Right lung (tissue), 5 donors: Measurements from ENCODE around the gene SSPN. TPM values are rescaled to one million over a fixed set of nuclear protein-coding genes. Genes with fewer than 3 reads are reported as not detected.
"Not testable (repeated sequence)": the region's sequence is repeated elsewhere in the genome, so short reads cannot be mapped to it uniquely, and the experiment has no call there.

Experiments used
- DNase-seq, 2 donors: peaks; one replicate each; pipeline ENCODE4 v3.0.0-alpha.2; 2013
- polyA plus RNA-seq, 5 donors: library from polyadenylated mRNA; unstranded; fragments of 120-200 nt; gene quantifications; one replicate each; pipeline versions ENCODE4 v1.2.1 to v1.2.3, GENCODE V29; 2013; ENCODE audit warnings: inconsistent platforms in 1 of 5, low replicate concordance in 1 of 5; ENCODE audit not compliant: insufficient read length in 5 of 5, insufficient read depth in 1 of 5

Gene SSPN
- polyA plus RNA-seq, 5 donors, result 10.4 to 16.9 (median 14.6) TPM

DNA sequence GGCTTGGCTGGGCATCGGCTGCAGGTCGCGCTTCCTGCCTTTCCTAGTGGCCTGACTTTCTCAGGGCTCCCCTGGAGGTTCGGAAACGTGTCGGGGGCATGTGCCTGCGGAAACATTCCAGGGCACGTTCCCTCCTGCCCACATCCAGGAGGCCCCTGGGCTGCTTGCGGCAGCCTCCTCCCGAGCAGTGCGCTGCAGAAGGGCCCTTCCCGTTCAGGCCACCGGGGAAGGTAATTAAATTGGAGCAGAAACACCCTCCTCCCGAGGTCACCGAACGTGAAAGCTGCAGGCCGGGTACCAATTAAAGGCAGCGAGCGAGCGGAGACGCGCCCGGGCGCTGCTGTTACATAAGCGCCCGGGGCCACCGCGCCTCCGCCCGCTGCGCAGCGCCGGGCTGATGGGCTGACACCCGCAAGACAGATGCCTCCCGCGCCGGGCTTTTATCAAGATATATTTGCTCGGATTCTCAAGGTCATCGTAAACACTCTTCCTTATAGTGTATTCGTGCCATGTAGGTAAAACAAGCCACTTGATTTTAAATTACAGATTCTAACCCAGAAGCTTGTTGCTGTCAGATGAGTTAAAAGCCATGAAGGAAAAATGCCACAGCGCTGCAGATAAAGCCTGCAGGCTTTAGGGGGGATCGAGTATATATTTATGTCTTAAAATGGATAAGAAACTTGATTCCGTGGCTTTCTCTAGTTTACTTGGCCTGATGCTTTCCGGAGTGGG, 31.4 kb downstream of the SSPN start:
- peak; percentile 28 to 38 for DNase-seq

DNA sequence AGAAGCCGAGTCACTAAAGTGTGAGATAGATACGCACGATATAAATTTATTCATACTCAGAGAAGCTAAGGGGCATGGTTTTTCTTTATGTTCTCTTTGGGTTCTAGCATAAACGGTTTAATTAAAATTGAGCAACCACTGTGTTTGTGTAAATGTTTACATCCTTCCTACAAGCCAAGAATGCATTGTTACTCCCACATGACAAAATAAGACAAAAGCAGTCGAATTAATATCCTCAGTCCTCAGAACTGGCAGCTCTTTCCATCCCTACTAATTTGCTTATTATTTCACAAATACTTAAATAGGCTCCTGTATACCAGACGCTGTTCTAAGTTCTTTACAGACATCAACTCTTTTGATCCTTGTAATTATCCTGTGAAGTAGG, 32.0 kb downstream of the SSPN start:
- no peak for DNase-seq

DNA sequence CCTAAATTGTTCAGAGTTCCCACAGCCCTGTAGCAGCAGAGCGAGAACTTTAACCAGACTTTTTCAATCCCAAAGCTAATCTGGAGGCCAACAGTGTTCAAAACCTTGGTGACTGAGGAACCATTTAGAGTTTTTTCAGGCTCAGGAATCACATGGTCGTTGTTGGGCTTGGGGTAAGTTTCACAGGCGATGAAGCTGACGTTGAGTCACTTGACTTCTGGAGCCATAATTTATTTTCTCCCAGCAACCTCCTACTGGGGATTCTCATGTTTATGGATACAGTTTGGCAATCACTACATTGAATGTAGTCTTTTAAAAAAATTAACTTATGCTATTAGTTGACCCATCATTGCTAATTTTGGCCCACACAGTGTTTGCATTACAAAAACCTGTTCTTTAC, 34.5 kb downstream of the SSPN start:
- DNase-seq, result no peak

DNA sequence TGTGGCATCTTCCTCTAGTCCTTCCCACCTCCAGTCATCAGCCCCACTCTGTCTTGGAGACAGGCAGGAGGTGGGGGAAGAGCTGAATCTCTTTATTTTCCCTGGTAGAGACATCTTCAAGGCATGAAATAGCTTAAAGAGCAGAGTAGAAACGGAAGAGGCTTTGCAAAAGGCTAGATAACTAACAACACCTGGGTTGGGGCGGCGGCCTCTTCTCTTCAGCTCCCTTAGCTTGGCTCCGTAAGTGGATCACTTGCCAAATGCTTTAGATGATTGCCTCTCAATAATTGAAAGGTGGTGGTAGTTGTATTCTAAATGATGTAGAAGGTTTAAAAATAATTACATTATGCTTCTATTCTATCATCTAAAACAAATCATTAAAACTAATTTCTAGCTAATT, 36.1 kb downstream of the SSPN start:
- DNase-seq, result no peak

DNA sequence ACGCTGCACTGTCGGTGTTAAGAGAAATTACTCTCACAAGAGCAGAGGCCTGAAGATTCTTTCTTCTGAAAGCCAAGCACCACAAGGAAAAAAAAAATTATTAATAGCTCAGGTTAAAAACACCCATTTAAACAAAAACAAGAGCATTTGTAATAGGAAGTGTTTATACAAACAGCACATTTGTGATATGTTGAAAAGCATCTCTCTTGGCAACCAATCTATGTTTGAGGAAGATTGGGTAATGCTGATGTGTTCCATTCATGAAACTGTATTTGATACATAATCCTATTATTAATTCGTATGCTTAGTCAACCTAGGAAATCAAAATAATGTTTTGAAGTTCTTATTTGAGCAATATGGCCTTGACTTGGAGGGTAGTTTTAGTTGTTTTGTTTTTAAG, 36.5 kb downstream of the SSPN start:
- peak; percentile 37 for DNase-seq

DNA sequence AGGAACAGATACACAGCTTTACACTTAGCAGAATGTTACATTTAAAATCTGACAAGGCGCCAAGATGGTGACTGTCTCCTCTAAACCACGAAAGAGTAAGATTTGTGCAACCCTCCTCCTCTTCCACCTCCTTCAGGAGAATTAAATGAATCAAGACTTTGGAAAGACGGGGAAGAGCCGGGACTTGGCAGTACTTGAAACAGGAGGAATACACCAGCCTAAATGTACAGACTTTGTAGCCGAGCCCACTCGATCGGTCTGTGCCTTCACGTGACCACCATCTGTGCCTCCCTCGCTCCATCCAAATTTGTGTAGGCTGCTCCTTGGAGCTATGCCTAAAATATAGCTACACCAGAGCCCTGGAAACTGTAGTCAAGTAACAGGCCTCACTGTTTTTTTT, 38.3 kb downstream of the SSPN start:
- peak; percentile 44 to 45 for DNase-seq

DNA sequence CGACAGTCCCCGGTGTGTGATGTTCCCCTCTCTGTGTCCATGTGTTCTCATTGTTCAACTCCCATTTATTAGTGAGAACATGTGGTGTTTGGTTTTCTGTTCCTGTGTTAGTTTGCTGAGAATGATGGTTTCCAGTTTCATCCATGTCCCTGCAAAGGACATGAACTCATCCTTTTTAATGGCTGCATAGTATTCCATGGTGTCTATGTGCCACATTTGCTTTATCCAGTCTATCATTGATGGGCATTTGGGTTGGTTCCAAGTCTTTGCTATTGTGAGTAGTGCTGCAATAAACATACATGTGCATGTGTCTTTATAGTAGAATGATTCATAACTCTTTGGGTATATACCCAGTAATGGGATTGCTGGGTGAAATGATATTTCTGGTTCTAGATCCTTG, 40.1 kb downstream of the SSPN start:
- not testable (repeated sequence) for DNase-seq

DNA sequence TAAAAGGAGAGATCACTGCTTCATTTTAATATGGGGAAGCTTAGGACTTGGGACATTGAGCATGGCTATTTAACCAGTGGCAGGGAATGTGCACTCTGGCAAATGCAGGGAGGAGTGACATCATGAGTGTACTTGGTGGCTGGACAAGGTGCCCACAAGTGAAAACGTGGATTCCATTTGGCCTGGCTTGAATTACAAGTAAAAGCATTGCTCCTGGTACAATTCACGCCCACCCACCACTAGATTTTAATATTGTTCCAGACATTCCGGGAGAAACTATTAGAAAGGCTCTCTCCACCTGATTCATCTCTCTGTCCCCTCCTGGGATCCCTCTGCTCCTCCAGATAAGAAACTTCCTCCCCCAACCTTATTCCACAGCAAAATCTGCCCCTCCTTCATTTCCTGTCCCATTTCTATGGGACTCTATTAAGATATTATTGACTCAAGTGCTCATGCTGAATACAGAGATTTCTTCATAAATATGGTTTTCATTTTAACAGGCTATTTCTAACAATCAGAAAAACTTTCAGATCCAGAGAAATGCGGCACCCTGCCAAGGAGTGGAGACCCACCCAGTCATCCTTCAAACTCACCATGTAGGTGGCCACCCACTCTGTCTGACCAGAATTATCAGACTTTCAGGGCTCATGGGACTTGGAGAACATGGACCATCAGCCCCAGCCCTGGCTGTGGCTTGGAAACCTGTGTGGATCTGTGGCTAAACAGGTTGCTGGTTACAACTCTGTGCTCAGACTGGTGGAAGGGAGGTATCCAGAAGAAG, 43.2 kb downstream of the SSPN start:
- no peak for DNase-seq

DNA sequence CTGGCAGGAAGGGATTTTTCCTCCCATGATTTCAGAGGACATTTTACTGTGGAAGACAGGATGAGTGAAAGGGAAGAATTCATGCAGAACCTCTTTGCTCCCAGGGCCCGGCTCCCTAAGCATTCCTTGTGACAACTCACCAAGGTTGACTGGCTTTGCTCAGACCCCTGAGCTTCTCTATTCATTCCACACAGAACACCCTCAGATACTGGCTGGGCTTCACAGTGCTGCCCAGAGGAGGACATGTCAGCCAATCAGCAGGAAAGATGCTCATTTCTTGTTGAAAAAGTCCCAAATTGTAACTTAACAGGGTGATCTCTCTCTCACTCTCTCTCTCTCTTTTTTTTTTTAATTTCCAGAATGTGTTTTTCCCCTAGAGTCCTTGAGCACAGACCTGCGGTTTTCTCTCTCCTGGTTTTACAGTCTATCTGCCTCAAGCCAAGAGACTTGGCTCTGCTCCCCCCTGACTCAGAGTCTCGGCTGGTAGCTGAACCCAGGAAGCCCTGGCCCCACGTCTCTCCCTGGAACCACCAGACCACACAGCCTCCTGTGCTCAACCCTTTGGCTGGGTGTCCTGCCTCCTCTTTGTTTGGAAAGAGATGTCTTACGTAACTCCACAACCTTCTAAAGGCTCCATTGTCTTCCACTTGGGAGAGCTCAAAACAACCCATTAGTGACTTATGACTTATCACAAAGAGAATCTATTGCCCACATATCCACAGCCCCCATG, 43.9 kb downstream of the SSPN start:
- no peak for DNase-seq

DNA sequence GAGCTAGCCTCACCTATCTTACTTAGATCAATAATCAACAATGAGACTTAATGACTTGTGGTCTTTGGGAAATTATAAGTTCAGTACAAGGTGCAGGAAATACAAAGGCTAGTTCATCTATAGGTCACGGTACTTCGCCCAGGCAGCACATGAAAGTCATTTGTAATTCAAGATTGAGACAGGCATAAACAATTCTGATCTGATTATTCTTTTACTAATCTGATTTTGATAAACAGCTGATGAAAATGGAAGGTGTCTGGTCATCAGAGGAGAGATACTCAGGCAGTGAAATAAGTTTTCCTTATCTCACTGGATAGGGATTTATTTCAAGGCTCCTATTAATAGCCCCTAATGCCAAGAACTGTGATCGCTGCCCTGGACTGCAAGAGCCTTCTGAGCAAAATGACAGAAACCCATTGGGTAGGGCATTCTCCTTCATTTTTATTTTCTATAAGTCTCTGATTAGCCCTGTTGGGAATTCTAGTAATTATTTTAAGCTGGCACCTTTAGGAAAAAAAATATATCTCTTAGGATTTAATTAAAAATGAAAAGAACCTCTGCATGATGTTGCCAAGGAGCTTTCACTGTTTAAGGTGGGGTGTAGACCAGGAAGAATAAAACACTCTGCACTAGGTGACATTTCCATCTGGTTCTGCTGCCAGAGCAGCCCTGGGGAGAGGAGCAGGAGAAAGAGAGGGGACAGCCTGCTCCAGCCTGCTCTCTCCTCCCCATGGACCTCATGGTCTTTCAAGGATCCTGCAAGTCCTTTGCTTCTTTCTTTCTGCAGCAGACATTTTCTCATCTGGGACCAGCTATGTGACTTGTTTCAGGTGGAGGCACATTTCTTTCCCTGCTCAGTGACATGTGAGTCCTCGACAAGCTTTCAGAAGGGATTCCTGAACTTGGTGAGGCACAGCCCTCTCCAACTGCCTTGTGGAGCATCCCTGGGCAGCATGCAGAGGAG, 44.8 kb downstream of the SSPN start:
- DNase-seq, result no peak

DNA sequence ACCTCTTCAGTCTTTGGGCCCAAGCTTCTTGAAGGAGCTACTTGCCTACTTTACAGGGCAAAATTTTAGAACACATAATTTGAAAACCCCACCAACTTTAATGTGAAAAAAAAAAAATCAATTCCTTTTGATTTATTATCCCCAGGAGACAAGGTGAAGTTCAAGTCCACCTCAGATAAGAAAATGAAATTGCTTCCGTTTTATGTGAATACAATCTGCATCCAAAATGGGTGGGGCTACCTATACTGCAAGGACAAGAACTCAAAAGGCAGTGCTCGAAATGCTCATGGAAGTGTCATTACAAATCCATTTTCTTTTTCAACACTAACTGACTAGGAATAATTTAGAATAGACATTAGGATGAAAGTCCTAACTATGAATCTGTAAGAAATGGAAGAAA, 45.7 kb downstream of the SSPN start:
- DNase-seq, result no peak

DNA sequence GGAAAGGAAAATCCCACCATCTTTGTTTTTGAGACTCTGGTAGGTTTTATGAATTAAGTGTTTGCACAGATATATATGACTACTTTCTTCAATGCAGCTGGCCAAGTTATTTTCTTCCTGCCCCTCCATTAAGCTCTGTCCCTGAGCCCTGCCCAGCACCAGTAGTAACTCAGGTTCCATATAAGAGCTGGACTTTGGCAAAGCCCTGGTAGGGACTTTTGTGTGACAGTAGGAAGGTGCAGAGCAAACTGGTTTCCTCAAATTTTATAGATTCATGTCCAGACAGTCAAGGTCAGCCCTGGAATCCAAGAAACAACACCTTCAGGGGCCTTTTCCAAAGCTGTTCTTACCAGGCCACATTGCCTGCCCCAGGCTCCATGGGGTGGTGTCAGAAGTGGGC, 47.3 kb downstream of the SSPN start:
- DNase-seq, result no peak

DNA sequence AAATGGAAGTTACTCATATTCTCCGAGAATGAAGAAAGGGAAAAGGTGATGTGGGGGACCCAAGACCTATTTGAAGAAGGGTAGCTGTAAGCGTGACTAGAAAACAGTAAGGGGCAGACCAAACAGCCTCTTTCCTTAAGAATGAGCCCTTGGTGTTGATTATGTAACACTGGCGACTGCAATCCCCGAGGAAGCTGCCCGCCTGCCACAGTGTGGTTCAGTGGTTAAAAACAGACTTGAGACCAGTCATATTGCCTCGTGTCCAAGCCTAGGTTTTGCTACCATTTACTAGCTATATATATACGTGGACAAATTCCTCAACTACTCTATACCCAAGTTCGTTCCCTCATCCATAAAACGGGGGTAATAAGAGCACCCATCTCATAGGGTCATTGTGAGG, 49.1 kb downstream of the SSPN start:
- no peak for DNase-seq

DNA sequence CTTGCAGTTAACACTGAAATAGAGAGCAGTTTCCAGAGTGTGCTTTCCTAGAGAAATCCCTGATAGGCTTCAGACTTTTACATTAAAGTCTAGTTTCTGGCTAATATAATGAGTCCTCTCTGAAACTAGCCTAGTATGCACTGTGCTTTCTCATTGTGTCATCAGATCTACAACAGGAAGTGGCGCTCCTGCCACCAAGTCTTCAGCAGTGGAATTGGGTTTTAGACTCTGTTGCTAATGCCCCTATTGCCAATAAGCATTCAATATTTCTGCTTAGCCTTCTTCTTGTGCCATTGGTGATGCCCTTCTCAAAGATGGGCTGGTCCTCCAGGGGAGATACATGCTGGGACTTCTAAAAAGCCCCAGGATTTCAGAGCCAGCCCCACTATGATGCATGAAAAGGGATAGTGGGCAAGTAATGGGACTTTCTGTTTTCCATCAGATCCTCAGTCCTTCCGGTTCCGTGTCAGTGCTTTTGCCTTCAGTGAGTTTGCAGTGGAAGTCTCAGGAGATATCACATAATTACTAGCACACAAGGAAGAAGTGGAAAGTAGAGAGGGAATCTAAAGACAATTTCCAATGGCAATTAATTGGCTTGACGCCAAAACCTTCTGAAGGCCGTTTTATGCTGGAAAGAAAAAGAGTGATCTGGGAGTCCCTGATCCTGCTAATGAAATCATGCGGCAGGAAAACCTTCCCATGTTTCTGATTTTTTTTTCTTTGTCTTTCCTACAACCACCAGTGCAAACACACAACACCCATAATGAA, 50.0 kb downstream of the SSPN start:
- DNase-seq, result no peak

DNA sequence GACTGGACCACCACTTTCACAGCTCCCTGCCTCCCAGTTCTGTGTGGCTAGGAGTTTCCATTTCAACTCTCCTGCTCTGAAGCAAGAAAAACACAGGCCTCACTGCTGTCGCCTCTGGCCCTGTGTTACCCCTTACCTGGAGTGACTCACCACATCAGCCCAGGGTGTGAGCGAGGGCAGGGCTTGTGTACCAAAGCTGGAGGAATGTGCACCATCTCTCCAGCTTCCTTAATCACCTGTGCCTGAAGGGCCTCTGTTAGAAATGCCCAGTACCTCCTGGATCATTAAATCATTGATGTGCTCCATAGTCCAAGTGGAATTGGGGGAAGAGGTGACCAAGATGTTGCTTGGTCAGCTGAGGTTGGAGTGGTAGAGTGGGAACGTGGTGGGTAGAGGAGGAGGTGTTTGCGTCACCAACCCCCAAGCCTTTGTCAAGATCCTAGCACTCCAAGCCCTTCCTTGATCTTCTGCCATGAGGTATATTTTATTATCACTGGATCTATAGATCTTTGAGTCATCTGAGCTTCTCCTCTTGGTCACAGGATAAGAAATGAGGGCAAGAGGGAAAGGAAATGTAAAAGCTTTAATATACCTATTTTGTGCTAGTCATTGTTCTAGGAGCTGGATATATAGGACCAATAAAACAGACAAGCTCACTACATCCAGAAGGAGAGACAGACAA, 51.3 kb downstream of the SSPN start:
- no peak for DNase-seq

DNA sequence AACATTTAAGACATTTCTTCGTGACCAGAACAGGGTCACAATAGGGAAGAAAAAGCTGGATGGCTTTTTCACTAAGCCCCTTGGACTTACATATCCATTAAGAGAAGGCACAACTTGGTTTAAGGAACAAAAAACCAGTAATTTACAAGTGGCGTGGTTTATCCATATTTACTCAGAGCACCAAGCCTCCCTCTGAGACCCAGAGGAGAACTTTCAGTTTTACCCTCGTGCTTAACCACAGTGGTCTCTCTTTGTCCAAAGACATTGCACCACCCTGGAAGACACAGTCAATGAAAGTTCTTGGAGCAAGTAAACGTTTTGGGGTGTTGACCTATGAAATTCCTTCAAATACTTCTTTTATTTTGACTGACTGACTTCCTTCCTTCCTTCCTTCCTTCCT, 52.5 kb downstream of the SSPN start:
- no peak for DNase-seq

DNA sequence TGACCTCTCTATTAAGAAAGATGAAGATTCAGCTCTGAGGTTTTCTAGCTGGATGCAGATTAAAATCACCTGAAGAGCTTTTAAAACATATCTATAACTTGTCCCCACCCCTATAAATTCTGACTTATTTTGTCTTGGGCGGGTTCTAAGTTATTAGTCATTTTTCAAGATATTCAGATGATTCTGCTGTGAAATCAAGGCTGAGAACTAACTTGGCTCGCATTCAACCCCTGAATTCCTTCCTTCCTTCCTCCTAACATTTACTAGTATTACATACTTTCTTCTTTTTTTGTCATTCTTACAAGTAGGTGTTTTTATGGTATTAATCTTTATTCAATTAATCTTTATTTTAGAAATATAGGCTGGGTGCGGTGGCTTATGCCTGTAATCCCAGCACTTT, 55.4 kb downstream of the SSPN start:
- DNase-seq, result no peak

DNA sequence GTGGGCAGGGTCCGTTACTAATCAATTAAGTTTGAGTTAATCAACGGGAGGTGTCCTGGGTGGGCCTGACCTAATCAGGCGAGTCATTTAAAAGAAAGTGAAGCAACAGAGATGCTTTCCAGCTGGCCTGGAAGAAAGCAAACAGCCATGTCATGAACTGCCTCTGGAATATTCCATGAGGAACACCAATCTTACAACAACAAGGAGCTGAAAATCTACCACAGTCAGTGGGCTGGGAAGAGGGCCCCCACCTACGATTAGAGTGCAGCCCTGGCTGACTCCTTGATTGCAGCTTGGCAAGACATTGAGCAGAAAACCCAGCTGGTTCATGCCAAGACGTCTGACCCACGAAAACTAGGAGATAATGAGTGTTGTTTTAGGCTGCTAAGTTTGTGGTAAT, 56.2 kb downstream of the SSPN start:
- no peak for DNase-seq

DNA sequence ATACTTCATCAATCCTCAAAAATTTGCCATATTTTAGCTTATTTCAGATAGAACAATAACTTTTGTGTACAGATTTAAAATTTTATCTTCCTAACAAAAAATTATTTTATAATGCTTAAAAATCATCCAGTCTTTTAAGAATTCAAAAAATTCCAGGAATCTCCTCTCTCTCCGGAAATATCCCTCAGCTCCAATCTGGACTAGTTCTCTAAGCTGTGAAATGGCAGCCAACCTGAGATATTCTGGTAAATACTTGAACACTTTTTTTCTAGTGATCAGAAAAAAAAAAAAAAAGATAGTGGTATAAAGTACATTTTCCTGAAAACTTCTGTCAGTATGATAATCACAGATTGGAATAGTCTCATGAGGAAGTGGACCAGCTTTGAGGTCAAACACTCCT, 57.6 kb downstream of the SSPN start:
- no peak for DNase-seq
